Activated T-helper 1 cell treated with Interleukin-2 at 50 U/mL for 16 hours (primary cell): ENCODE measurements around the gene USP25.

Source experiments
- DNase-seq: peaks from one replicate; pipeline ENCODE4 v3.0.0-alpha.2; 2020; ENCODE audit warnings: low read depth

USP25 gene

GRCh38 chr21:15857740-15858139 is 128.0 kb downstream of the USP25 start:
- DNase-seq, result no peak

GRCh38 chr21:15860541-15860940 is 130.8 kb downstream of the USP25 start:
- no peak for DNase-seq

GRCh38 chr21:15868940-15869339 is 139.2 kb downstream of the USP25 start:
- no peak for DNase-seq

- no peak for DNase-seq
These were observed 141.0 kb downstream of the USP25 start for GRCh38 chr21:15870819-15871218.

GRCh38 chr21:15872236-15872635 is 142.5 kb downstream of the USP25 start:
- DNase-seq, result no peak

GRCh38 chr21:15874615-15875014 is 144.8 kb downstream of the USP25 start:
- DNase-seq, result no peak

- no peak for DNase-seq
These were observed 145.5 kb downstream of the USP25 start for GRCh38 chr21:15875286-15875685.

- no peak for DNase-seq
These were observed 164.1 kb downstream of the USP25 start for GRCh38 chr21:15893902-15894301.

- no peak for DNase-seq
These were observed 164.8 kb downstream of the USP25 start for GRCh38 chr21:15894596-15894995.

- no peak for DNase-seq
These were observed 165.6 kb downstream of the USP25 start for GRCh38 chr21:15895142-15896106.

- no peak for DNase-seq
These were observed 166.7 kb downstream of the USP25 start for GRCh38 chr21:15896501-15896900.

- no peak for DNase-seq
These were observed 174.6 kb downstream of the USP25 start for GRCh38 chr21:15904389-15904788.

GRCh38 chr21:15908187-15908586 is 178.4 kb downstream of the USP25 start:
- DNase-seq, result no peak

- no peak for DNase-seq
These were observed 198.4 kb downstream of the USP25 start for GRCh38 chr21:15928196-15928595.

- DNase-seq, result no peak
These were observed 199.1 kb downstream of the USP25 start for GRCh38 chr21:15928686-15929425.

GRCh38 chr21:15929536-15929935 is 199.8 kb downstream of the USP25 start:
- DNase-seq, result no peak
